IPS-18c (cell line): Measurements from ENCODE around the gene PRR36.

Experiments used
- H3K4me3 ChIP-seq: 2 replicates; pipeline ENCODE4 v1.7.0; 2013; ENCODE audit warnings: low read depth, mild to moderate bottlenecking, low read length, moderate library complexity; ENCODE audit not compliant: insufficient read depth
- H3K9me3 ChIP-seq: one replicate; pipeline ENCODE4 v1.6.1; 2013; ENCODE audit warnings: mild to moderate bottlenecking, low read length, moderate library complexity; ENCODE audit not compliant: control insufficient read depth, insufficient read depth

PRR36 gene

GRCh38 chr19:7845390-7846154 is 28.6 kb downstream of the PRR36 start:
- Histone ChIP-seq H3K4me3 (no peak overlapping the region), H3K9me3 (no peaks in the 10 kb centered on the region)

GRCh38 chr19:7844951-7845350 is 29.2 kb downstream of the PRR36 start:
- Histone ChIP-seq H3K4me3 (no peak overlapping the region), H3K9me3 (no peaks in the 10 kb centered on the region)

- H3K9me3 ChIP-seq: no peaks in the 10 kb centered on the region
- H3K4me3 ChIP-seq: no peak overlapping the region
Observed at GRCh38 chr19:7844405-7844804, 29.8 kb downstream of the PRR36 start.

- H3K4me3 ChIP-seq: no peak overlapping the region
- no peaks in the 10 kb centered on the region for H3K9me3 ChIP-seq
Observed at GRCh38 chr19:7843521-7843920, 30.7 kb downstream of the PRR36 start.

- H3K9me3 ChIP-seq: no peaks in the 10 kb centered on the region
Observed at GRCh38 chr19:7842661-7843294, 31.4 kb downstream of the PRR36 start.

GRCh38 chr19:7841751-7842660 is 32.2 kb downstream of the PRR36 start:
- H3K9me3 ChIP-seq: no peaks in the 10 kb centered on the region

More at GRCh38 chr19:7842661-7843294, 31.4 kb downstream of the PRR36 start:
- no peak overlapping the region for H3K4me3 ChIP-seq

GRCh38 chr19:7840629-7841028 is 33.6 kb downstream of the PRR36 start:
- Histone ChIP-seq H3K9me3 (no peaks in the 10 kb centered on the region), H3K4me3 (no peak overlapping the region)

More at GRCh38 chr19:7841751-7842660, 32.2 kb downstream of the PRR36 start:
- no peak overlapping the region for H3K4me3 ChIP-seq

- H3K4me3 ChIP-seq: no peak overlapping the region
- no peaks in the 10 kb centered on the region for H3K9me3 ChIP-seq
Observed at GRCh38 chr19:7839476-7839875, 34.7 kb downstream of the PRR36 start.

GRCh38 chr19:7833225-7834099 is 40.7 kb downstream of the PRR36 start:
- Histone ChIP-seq H3K9me3 (no peaks in the 10 kb centered on the region), H3K4me3 (no peak overlapping the region)

- Histone ChIP-seq H3K4me3 (no peak overlapping the region), H3K9me3 (no peaks in the 10 kb centered on the region)
Observed at GRCh38 chr19:7832781-7833180, 41.4 kb downstream of the PRR36 start.

- 0 out of 2 replicates have a peak overlapping the region, but pooled peaks have one; percentile 1 for H3K4me3 ChIP-seq
Observed at GRCh38 chr19:7832009-7832408, 42.2 kb downstream of the PRR36 start.

GRCh38 chr19:7831452-7831851 is 42.7 kb downstream of the PRR36 start:
- H3K9me3 ChIP-seq: no peaks in the 10 kb centered on the region
- peak overlapping the region; percentile 1; the same call in 1 of the 2 replicates for H3K4me3 ChIP-seq

More at GRCh38 chr19:7832009-7832408, 42.2 kb downstream of the PRR36 start:
- no peaks in the 10 kb centered on the region for H3K9me3 ChIP-seq

GRCh38 chr19:7830823-7831222 is 43.4 kb downstream of the PRR36 start:
- Histone ChIP-seq H3K9me3 (no peaks in the 10 kb centered on the region), H3K4me3 (no peak overlapping the region; the same call in 1 of the 2 replicates)

GRCh38 chr19:7830272-7830771 is 43.9 kb downstream of the PRR36 start:
- Histone ChIP-seq H3K9me3 (no peaks in the 10 kb centered on the region), H3K4me3 (peak overlapping the region; percentile 59)

- peak within 1 kb of the TSS; percentile 59 for H3K4me3 ChIP-seq
- no peaks in the 10 kb centered on the region for H3K9me3 ChIP-seq
Observed at GRCh38 chr19:7829561-7830271, 44.5 kb downstream of the PRR36 start, which contains the start of gene EVI5L. Gene EVI5L (plus strand): TSS chr19:7830218. CDS start chr19:7846543, 16,325 bp downstream.

- H3K4me3 ChIP-seq: peak overlapping the region; percentile 59
- H3K9me3 ChIP-seq: no peaks in the 10 kb centered on the region
Observed at GRCh38 chr19:7829166-7829520, 45.0 kb downstream of the PRR36 start.
